HG03469 (cell line): ENCODE data around the gene FOXA2.

Source experiments
- ATAC-seq: cut with Tn5 transposase; IDR thresholded peaks from one replicate; pipeline ENCODE4 v1.9.1; 2021; ENCODE audit warnings: mild to moderate bottlenecking, moderate library complexity, moderate number of reproducible peaks; ENCODE audit not compliant: unreplicated experiment

Gene FOXA2

DNA sequence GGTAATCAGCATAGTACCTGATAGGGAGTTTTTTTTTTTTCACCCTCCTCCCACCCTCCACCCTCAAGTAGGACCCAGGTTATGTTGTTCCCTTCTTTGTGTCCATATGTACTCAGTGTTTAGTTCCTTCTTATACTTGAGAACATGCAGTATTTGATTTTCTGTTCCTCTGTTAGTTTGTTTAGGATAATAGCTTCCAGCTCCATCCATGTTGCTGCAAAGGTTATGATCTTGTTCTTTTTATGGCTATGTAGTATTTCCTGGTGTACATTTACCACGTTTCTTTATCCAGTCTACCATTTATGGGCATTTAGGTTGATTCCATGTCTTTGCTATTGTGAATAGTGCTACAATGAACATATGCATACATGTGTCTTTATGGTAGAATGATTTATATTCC lies 41.9 kb downstream of the FOXA2 start:
- ATAC-seq: no peak

GRCh38 chr20:22540832-22541231 lies 43.5 kb downstream of the FOXA2 start:
- no peak for ATAC-seq

DNA sequence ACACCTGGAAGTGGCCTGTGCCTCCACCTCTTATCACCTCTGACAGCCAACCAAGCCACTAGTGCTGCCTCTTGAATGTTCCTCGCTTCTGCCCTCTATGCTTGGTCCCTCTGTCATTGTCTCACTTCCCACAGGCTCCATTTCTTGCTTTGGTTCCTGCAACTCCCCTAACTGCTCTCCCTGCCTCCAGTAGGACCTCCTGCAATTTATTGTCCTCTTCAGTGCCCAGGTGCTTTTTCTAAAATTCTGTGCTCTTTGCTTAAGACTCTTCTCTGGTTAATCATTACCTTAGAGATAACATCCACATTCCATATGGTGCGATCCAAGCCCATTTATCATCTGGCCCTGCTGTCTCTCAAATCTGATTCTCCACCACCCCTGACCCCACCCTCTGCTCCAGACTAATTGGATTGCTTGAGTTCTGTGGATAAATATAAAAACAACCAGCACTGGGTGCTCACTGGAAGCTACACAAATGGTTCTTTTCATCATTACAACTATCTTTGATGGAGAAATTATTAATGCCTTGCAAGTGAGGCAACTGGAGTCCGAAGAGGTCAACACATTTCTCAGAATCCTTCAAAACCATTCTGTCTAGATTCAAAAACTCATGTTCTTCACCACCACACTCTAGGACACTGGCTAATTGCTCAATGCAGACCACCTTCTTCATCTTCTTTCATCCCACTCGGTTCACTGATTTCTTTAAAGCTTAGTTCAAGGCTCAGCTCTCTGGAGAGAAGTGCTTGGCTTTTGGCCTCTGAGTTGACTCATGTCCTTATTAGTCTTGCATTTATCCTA lies 47.2 kb downstream of the FOXA2 start:
- no peak for ATAC-seq

DNA sequence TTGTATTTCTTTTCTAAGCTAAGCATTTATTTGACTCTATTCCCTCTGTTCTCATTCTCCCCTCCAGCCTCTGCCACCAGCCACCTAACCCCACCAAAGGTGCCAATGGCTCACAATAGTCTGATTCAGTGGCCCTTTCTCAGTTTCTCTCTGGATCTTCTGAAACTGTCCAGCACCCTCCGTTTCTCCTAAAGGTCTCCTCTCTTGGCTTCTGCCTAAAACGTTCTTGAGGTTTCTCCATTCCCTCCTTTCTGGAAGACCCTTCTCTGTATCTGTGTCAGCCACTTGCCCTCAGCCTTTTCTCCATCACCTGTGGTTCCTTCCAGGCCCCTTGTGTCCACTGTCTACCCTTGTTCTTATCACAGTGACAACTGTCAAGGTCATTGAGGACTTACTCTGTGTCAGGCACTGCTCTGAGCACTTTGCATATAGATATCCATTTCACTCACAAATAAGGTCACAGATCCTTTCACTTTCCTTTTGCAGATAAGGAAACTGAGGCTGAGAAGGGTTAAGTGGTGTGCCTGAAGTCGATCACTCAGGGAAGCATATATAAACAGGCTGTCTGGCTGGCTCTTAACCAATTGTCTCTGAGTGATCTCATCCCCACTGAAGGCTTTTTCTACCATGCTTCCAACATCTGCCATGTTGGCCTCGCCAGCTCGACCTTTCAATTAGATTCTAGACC lies 48.1 kb downstream of the FOXA2 start:
- no peak for ATAC-seq

DNA sequence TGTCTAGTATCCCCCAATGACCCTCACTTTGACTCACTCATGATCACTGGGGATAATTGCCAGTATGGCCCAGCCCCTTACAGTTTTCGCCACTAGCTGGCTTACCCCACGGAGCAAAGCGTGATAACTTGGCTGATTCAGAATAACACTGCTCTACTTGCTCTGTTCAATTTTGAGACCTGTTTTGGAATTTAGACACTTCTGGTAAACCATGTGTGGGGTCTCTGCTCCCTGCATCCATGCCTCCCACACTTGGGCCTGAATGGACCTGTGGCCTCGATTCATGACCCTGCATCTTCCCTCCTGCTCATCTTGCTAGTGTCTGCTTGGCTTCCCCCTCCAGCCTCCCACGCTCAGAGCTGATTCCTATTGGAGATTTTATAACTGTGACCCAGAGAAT lies 48.9 kb downstream of the FOXA2 start:
- no peak for ATAC-seq

DNA sequence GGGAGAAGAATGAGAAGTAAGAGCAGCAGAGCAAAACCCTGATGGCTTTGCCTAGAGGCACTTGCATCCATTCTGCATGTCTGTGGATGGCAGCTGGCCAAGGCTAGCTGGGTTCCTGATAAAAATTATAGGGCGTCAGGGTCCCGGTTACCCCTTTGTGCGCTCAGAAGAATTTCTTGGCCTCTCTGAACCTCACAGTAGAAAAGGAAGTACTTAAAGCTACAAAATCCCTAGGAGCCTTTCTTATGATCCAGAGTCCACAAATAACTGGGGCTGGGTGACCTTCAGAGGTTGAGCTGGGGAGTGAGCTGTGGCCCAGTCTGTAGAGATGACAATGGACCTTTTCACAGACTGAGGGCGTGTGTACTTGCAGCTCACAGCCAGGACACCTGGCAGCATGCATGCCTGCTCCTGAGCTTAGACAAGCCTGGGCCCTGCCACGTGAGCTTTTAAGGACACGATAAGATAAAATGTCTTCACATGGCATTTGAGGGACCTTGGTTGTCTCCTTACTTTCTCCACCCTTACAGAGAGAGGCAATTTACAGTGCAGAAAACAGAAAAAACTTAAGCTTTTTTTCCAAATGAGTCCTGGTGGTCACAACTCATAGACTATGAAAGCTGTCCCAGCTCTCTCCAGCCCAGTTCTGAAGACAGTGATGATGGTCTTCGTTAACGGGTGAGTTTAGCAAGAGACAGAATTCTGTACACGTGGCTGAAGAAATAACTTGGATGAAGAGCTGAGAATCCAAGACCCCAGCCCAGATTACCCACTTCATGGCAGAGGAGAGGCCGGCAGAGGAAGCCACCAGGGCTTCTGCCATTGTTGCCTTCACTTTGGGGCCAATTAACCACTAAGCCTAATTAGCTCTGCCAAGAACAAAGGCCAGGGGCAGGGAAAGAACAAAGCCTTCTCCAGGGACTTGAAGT lies 50.3 kb downstream of the FOXA2 start:
- no peak for ATAC-seq

GRCh38 chr20:22532598-22532997 lies 51.8 kb downstream of the FOXA2 start:
- ATAC-seq: no peak

DNA sequence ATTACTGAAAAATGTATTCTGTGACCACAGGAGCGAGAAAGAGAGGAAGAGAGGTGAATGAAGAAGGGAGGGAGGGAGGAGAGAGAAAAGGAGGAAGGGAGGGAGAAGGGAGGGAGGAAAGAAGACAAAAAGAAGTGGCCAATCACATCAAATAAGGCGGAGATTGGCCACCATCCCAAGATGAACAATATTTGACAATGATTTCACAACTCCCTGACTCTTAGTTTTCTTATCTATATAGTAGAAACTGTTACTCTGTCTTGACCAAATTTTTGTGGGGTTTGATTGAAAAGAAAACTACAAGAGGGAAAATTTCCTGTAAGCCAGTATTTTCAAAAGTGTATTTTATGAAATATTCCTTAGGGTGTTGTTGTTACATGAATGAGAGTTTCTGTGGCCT lies 52.6 kb downstream of the FOXA2 start:
- ATAC-seq: no peak

GRCh38 chr20:22531056-22531615 lies 53.2 kb downstream of the FOXA2 start:
- no peak for ATAC-seq
